GM18861 (cell line): ENCODE results near the gene SLC14A1.

Experiments
- ATAC-seq: cut with Tn5 transposase; IDR thresholded peaks from one replicate; pipeline ENCODE4 v1.9.1; 2021; ENCODE audit not compliant: unreplicated experiment

The SLC14A1 gene

GRCh38 chr18:45719106-45719505, 4.9 kb upstream of the SLC14A1 start:
- ATAC-seq = no peak

- peak; percentile 79 for ATAC-seq
Observed at GRCh38 chr18:45722899-45723298, 1.1 kb upstream of the SLC14A1 start.

- ATAC-seq = no peak
Observed at GRCh38 chr18:45724601-45725000, 620 bp downstream of the SLC14A1 start.

- no peak for ATAC-seq
Observed at GRCh38 chr18:45725336-45725735, 1.4 kb downstream of the SLC14A1 start.

GRCh38 chr18:45726603-45727002, 2.6 kb downstream of the SLC14A1 start:
- ATAC-seq = no peak

GRCh38 chr18:45727068-45727467, 3.1 kb downstream of the SLC14A1 start:
- ATAC-seq = no peak

GRCh38 chr18:45728336-45729010, 4.5 kb downstream of the SLC14A1 start:
- ATAC-seq = no peak

GRCh38 chr18:45730832-45731575, 7.0 kb downstream of the SLC14A1 start:
- no peak for ATAC-seq

- ATAC-seq = no peak
Observed at GRCh38 chr18:45731716-45732115, 7.7 kb downstream of the SLC14A1 start.

GRCh38 chr18:45733535-45733934, 9.6 kb downstream of the SLC14A1 start:
- no peak for ATAC-seq

GRCh38 chr18:45734505-45734904, 10.5 kb downstream of the SLC14A1 start:
- ATAC-seq = no peak

- ATAC-seq = no peak
Observed at GRCh38 chr18:45734944-45735343, 11.0 kb downstream of the SLC14A1 start.

GRCh38 chr18:45738660-45739059, 14.7 kb downstream of the SLC14A1 start:
- ATAC-seq = no peak

- ATAC-seq = no peak
Observed at GRCh38 chr18:45739268-45739667, 15.3 kb downstream of the SLC14A1 start.

GRCh38 chr18:45739848-45740247, 15.9 kb downstream of the SLC14A1 start:
- ATAC-seq = no peak

- no peak for ATAC-seq
Observed at GRCh38 chr18:45741056-45741455, 17.1 kb downstream of the SLC14A1 start.

- no peak for ATAC-seq
Observed at GRCh38 chr18:45745817-45746461, 22.0 kb downstream of the SLC14A1 start.

GRCh38 chr18:45748501-45748900, 24.5 kb downstream of the SLC14A1 start:
- ATAC-seq = no peak

- peak; percentile 73 for ATAC-seq
Observed at GRCh38 chr18:45749918-45750689, 26.1 kb downstream of the SLC14A1 start.

- no peak for ATAC-seq
Observed at GRCh38 chr18:45751766-45752165, 27.8 kb downstream of the SLC14A1 start.

GRCh38 chr18:45752681-45753080, 28.7 kb downstream of the SLC14A1 start:
- no peak for ATAC-seq
